Muscle of back (tissue), 11 donors: ENCODE results near the gene SEMA3G. TPM values are rescaled to one million over a fixed set of nuclear protein-coding genes. Genes with fewer than 3 reads are reported as not detected.
A peak's percentile ranks its signal among the peaks of the same experiment; 100 is the strongest.

Experiments used
- DNase-seq, 3 donors: peaks; one replicate each; pipeline versions ENCODE4 v3.0.0 to v3.0.0-alpha.2; 2013
- polyA plus RNA-seq, 10 donors: library from polyadenylated mRNA; unstranded; fragments of 120-200 nt; gene quantifications; one replicate each; pipeline ENCODE4 v1.2.1, GENCODE V29; 2013; ENCODE audit not compliant: insufficient read length in 10 of 10

The SEMA3G gene
- polyA plus RNA-seq, 10 donors: 10.2 to 15.6 (median 13.3) TPM

DNA sequence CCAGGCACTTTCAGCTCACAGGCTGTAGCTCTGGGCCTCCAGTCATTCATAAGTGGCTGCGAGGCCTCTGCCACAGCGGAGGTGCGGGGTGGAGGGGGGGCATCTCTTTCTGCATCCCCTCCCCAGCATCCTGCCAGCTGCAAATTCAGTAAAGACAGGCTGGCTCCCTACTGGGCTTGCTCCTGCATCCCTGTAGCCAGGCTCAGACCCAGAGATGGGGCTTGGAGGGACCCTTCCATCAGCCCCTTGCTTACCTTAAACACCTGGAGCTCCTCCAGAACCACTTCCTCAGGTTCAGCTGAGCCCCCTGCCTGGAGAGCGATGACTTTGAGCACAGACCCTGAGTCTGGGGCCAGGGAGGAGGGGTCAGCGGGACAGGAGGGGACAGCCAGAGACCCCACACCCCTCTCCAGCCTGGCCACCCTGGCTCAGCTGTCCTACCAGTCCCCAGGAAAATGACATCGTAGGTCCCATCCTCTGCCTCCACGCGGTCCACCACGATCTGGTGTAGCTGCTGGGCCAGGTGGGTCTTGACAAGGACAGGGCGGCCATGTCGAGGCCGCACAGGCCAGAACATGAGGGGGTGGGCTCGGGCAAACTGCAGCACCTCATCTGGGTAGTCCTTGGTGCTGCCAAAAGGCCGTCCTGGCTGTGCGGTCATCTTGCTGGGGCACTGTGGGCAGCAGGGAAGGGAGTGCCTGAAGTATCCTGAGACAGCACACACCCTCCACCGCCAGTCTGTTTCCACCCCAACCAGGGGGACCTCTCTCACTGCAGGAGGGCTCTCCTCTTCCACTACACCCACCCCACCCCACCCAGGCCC is 5.3 kb downstream of the SEMA3G start:
- no peak for DNase-seq

DNA sequence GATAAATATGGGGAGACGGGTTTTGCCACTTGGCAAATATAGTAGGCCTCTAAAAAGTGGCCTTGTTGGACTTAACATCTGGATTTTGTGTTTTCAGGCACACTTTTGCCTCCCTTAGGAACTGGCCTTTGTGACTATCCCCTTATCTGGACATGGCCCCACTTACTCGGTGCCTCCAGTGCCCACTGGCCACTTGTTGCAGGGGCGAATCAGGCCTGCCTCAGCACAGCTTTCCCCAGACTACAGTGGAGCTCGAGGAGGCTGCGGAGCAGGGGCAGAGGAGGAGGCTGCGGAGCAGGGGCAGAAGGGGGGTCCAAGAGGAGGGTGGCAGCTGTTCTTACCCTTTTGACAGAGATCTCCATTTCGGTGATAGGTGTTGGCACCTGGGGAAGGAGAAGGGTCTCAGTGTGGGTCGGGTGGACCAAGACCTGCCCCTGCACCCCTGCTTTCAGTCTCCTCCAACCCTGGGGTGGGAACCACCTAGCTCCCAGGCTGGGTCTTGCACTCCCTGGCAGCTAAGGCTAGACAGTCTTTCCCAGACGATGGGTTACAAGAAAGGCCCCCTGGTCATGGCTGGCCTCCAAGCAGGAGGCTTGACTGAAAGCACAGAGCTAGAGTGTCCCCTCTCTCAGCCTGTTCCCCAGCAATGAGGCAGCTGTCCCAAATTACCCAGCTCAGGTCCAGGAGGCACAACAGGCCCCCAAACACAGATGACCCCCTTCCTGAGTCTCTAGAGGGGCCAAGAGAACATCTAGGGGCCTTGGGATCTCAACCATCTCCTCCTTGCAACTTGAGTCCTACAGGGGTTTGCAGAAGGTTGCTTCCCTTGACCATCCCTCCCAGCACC is 6.1 kb downstream of the SEMA3G start:
- no peak for DNase-seq

DNA sequence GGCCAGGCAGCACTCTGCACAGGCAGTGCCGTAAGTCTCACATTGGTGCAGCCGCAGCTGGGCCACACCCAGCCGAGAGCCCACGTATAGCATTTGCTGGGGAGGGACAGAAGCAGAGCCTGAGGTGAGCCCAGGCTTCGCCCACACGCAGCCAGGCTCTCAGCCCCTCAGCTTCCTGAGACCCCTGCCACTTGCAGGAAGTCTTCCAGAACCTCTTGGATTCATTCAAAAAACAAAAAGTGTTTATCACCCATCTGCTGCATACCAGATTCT is 6.9 kb downstream of the SEMA3G start:
- DNase-seq: no peak

DNA sequence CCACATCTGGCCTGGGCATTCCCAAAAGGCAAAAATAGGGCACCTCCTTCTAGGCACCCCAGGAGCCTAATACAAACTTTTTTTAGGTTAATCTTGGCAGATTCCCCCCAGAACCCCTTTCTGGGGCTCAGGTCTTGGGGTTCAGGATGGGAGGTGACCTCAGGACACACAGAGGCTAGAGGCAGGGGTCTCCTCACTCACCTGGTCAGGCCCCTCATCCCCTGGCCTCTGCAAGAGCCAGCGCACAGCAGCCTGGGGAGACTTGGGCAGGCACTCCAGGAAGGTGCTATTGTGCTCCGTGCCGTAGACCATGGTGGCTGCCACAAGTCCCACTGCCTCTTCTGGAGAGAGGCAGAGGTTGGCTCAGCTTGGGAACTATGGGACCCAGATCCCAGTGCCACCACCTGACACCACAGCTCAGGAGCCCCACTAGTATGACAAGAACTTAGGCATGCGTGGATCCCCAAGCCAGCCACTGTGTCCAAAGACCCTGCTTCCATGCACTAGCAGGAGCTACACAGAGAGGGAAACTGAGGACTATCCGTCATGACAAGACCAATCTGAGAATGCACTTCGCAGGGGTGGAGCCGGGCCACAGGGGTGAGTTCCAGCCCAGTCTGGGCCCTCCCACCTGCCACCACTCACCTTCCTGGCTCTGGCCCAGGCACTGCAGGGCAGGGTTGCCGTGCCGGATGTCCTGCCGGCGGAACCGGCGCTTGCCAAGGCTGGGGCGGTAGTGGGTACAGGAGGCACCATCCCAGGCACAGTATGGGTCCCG is 7.4 kb downstream of the SEMA3G start:
- no peak for DNase-seq

DNA sequence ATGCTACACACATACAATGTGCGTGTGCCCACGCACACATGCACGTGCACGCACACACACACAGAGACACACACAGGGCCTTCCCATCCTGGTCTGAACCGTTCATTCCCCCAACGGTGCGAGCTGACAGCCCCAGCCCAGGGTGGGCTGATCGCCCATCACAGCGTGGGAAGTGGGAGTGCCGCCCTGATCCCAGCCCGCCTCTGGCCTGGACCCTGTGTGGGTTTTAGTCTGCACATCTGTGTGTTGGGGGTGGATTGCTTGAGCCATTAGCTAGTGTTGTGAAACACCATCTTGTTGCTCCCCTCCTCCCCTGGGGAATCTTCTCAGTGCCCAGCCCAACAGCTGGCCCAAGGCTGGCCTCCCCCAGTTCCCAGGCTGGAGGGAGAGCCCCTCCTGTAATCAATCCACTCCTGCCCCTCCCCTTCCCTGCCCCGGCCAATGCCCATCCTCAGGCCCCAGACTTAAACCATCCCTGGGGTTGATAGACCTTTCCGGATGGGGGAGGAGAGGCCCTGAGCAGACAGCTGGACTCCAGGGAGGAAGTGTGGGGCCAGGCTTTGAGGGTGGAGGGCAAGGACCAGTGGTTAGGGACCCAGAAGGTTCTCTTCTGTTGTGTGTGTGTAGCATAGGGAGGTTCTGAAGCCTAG is 8.3 kb downstream of the SEMA3G start:
- DNase-seq: peak in 1 of 3 donors; percentile 74

DNA sequence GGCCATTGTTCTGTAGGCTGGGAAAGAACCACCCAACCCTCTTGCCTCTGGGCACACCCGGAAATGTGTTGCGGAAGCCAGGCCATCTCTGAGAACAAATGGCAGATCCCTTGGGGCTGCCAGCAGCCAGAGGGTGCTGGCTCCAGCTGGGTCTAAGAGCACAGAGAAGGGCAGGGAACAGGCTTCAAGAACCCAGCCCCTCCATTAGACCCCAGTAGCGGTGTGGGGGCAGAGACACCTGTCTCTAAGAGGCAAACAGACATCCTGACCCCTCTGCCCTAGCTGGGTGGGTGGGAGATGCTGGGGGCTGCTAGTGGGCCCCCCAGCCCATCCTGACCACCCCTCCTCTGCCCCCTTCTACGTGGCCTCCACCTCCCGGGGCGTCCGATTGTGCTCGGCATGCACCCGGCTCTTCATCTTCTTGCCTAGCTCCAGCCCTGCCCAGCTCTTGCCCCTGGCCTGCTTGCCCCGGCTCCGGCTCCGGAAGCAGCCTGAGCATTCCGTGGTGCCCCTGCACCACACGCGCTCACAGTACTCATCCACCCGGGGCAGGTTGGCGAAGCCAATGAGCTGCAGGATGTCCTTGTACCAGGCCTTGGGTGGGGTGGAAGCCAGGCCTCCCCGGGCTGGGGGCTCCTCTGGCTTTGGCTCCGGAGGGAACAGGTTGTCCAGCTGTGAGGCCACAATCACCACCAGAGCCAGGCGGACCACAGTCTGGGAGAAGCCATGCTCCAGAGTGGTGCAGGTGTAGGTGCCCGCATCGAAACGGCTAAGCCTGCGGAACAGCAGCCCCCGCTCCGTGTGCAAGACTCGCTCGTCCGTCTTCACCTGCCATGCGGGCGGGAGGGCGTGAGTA is 9.4 kb downstream of the SEMA3G start:
- no peak for DNase-seq

DNA sequence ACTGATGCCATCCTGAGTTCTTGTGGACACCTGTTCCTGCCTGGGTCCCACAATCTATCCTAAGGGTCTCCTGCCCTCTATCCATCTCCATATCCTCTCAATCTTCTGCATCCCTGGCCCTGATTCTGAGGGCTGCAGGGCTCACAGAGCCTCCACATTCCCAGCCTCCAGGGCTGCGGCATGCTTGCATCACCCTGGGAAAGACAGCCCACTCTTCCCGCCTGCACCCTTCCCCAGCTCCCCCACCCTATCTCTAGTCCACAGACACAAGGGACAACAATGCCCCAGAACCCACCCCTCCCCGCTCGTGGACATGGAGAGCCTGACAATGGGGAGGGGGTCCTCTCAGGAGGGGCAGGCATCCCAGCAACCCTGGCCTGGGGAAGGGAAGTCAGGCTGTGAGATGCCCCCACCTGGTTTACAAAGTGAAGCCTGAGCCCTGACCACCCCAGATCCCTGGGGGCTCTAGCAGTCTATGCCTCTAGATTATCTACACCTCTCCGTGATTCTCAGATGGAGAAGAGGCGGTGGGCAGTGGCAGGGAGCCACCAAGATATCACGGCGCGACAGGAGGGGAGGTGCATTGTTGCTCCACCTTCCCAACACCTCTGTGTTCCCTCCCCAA is 10.3 kb downstream of the SEMA3G start:
- no peak for DNase-seq

DNA sequence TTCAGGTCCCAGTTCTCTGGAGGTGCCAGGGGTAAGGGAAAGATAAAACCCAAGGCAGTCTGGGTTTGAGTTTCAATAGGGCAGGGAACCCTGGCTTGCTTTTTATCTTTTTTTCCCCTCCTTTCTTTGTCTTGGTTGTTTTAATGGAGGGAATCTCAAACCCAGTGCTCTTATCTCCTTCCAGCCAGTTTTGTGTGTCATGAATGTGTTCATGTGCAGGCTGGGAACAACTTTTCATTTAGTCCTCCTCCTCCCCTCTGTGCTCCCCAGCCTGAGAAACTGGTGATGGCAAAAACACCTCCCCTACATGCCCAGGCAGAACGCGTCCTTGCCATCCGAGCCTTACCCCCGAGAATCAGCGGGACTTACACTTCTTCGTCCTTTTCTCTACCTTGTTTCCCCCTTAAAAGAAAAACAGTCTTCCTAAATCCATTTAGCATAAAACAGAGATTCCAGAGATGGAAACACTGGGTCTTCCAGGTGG is 10.9 kb downstream of the SEMA3G start:
- no peak for DNase-seq

DNA sequence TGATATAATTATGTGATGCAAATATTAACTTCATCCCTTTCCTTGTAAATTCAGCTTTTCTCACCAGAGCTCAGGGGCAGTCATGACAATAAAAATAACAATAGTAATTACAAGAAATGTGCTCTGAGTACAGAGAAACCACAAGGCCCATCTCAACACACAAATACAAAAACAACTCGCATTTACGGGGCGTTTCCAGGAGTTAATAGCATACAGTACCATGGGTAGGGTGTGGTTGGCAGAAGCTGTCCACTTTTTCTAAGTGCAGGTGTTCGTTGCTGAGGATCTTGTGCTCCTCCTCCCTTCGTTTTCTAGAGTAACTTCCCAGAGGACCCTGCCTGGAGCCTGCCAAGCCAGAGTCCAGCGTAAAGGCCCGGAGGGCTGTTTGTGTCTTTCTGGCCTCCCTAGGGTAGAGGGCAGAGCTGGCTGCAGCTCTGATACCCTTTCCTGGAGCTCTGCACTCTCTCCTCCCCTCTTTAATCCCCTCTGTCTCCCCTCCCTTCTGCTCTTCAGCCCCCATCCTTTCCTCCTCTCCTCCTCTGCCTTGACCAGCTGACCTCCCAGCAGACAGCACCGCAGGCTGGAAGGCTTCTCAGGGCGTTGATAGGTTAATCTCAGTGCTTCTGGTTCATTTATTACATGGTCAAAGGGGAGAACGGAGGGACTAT is 11.4 kb downstream of the SEMA3G start:
- no peak for DNase-seq

DNA sequence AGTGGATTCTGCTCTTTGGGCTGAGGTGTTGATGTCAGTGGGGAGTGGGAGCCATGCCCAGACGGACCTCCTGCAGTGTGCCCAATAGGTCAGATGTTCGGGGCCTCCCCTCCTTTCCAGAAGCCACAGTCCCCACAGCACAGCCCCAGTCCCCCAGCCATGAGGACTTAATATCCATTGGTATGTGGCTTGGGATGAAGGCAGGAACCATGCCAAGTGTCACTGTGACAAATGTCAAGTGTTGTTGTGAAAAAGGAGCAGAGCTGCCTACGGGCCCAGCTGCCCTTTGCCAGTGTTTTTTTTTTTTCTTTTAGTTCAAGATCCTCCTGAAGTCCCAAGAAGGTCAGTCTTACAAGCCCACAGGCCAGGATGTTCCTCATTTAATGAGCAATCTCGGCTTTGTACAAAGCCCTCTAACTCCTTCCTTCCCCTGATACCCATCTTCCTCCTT is 12.2 kb downstream of the SEMA3G start:
- DNase-seq: no peak

DNA sequence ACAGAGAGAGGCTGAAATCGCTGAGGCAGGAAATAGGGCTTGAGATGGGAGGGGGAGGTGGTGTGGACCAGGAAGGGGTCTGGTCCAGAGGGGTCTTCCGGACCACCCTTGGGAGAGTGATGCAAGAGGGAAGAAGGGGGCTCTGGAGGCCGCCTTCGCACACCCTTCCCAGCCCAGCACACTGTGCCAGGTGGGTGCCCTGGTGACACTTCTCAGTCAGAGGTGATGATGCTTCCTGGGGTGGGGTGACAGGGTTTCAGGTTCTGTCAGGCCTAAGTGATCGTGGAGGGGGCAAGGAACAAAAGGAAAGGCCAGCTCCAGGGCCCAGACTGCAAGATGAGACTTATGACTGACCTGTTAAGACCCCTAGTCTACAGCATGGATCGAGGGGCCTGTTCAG is 12.7 kb downstream of the SEMA3G start:
- no peak for DNase-seq

DNA sequence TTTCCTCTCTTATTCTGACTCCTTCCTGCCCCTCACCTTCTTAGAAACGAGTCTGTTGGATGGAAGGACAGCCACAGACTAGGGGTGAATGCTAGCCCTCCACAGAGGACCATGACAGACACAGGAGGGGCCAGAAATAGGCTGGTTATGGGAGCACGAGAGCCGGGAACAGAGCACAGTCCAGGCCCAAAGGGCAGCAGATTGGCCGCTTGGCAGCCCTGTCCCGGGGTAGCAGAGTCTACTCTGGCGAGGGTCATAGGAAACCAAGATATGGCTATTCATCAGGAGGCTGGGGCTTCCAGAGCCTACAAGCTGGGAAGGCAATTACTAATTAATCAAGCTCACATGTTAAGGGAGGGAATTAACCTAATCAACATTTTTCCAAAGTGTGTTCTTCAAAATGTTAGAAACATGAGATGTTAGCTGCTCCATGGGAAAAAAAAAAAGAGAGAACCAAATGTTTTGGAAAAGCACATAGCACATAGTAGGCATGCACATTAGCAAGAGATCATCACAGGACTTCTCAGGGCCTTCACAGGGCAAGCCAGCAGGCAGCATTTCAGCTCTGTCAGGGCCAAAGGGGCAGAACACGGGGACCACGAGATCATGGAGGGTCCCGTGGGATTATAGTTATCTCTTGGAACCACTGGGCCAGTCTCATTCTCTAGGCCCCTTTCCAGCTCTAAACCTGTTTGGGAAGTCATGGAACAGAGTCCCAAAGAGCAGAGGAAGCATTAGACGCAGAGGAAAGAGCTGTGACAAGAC is 13.3 kb downstream of the SEMA3G start:
- DNase-seq: no peak

DNA sequence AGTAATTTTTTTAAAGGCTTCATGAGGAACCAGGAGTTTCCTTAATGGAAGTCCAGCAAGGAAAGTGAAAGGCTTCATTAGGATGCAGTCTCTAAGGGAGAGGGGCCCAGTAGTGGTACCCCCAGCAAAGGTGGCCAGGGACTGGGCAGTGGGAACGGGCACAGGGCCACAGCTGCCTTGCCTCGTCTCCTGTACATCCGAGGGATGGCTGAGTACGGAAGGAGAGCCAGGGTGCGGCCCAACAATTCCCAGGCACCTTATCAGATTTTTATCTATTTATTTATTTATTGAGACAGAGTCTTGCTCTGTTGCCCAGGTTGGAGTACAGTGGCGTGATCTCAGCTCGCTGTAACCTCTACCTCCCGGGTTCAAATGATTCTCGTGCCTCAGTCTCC is 14.5 kb downstream of the SEMA3G start:
- DNase-seq: no peak

DNA sequence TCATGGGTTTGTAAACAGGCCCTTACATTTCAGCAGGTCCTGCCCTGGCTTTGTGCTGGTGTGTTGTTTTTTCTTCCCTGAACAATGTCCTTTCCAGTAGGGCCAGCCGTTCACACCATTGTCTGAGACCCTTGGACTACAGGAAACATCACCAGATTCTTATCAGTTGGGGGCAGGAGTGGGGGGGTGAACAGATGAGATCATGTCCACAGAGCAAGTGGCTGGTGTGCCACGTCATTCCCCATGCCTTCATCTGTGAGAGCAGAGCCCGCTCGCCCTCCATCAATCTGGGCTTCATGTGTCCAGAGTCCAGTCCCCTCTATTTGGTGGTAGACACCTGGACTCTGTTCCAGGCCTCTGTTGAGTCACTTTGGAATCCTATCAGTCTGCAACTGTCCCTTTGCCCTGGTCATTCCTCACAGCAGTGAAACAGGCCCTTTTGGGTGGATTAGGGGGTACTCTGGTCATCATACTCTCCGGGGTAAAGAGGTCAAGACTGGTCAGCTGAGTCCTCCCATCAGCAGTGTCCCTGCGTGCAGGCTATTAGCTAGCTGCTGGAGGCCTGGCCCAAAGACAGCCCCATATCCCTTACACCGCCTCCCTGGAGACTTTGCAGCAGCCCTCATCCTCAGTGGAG is 15.0 kb downstream of the SEMA3G start:
- DNase-seq: no peak

DNA sequence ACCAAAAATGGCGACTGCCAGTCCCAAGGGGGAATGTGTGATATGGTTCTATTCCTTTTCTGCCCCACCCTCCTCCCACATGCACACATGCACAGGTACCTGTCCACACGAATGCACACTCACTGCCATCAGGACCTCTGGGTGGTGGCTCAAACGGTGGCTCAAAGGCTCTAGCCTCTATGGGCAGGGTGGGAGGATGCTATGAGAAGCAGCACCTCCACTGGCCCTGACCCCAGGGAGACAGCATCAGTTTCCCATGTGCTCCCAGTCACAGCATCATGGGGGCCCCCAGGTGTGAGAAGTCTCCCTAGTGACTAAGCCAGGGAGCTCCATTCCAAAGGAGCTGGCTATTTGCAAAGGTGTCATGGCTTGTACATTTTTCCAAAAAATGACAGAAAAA is 15.9 kb downstream of the SEMA3G start:
- no peak for DNase-seq

DNA sequence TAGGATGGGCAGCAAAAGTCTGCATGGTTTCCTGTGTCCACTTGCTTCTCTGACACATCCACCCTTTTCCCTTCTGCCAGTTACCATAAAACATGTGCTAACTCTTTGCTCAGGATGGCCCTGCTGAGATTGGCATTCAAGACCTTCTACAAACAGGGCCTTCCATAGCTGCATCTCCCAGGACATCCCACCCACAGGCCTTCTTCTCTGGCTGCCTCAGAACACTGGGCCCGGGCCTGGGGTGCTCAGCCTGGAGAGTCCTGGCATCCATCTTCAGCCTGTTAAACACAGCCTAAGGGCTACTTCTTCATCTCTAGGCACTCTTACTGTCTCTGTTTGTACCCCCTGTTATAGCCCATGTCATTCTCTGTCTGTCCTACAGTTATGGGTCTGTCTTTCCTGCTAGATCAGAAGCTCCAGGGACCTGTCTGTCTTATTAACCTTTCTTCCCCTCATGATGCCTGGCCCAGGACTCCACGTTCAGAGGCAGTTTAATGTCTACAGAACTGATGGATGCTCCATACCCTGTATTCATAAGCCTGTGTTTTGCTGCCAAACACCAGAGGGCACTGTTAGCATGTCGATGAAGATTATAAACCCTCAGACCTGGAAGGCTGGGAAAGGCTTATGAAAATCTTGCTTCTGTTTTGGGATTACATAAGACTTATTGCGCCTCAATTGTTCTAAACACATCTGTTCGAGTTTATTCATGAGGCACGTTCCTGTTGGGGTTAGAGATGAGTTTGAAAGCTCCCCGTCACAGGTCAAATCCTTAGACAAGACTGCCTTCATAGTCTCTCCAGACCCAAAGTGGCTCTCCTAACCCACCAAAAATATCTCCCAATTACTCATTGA is 16.5 kb downstream of the SEMA3G start:
- peak in 2 of 3 donors; percentile 80 to 89 for DNase-seq

DNA sequence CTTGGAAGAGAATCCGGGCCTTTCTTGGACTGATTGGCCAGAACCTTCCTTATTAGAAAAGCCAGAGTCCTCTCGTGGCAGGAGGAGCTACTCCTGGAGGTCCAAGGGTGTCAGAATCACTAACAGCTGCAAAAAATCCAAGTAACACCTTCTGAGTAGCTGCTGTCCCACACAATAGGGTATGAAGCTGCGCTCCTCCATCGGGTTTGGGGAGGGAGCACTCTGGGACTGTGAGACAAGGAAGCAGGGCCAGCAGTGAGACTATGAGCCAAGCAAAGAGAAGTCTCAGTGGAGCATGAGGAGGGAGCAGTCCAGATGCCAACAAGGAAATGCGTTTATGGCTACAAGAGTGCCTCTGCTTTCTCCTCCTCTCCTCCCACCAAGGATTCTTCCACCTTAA is 21.7 kb downstream of the SEMA3G start:
- DNase-seq: no peak
